NB4 (cell line): ENCODE results near the gene POLH.
A peak's percentile ranks its signal among the peaks of the same experiment; 100 is the strongest.

Experiments
- CTCF ChIP-seq: IDR thresholded peaks from one replicate; pipeline ENCODE4 v1.5.1; 2012; ENCODE audit warnings: low read depth, low read length
- MAX ChIP-seq: IDR thresholded peaks from 2 replicates; pipeline ENCODE4 v1.6.1; 2011; ENCODE audit warnings: low read depth, low read length
- MYC ChIP-seq: IDR thresholded peaks from 2 replicates; pipeline ENCODE4 v1.6.1; 2011; ENCODE audit warnings: low read depth, low read length
- POLR2A ChIP-seq: IDR thresholded peaks from 2 replicates; pipeline ENCODE4 v1.6.1; 2011; ENCODE audit warnings: mild to moderate bottlenecking; ENCODE audit not compliant: insufficient read length; ENCODE audit errors: extremely low read depth

- TF ChIP-seq MYC = 0 out of 2 replicates have a peak, but pooled peaks have one; percentile 39
- TF ChIP-seq MAX = peak; percentile 87
- no peak for TF ChIP-seq CTCF
- no peak for TF ChIP-seq POLR2A
Observed at GRCh38 chr6:43575105-43575771, 747 bp upstream of the POLH start.
